Measurements from ENCODE around the gene CRAT. TPM values are rescaled to one million over a fixed set of nuclear protein-coding genes. Genes with fewer than 3 reads are reported as not detected.

CRAT gene
- total RNA-seq, 1 donor from 2014 or later: 19.0 TPM

DNA sequence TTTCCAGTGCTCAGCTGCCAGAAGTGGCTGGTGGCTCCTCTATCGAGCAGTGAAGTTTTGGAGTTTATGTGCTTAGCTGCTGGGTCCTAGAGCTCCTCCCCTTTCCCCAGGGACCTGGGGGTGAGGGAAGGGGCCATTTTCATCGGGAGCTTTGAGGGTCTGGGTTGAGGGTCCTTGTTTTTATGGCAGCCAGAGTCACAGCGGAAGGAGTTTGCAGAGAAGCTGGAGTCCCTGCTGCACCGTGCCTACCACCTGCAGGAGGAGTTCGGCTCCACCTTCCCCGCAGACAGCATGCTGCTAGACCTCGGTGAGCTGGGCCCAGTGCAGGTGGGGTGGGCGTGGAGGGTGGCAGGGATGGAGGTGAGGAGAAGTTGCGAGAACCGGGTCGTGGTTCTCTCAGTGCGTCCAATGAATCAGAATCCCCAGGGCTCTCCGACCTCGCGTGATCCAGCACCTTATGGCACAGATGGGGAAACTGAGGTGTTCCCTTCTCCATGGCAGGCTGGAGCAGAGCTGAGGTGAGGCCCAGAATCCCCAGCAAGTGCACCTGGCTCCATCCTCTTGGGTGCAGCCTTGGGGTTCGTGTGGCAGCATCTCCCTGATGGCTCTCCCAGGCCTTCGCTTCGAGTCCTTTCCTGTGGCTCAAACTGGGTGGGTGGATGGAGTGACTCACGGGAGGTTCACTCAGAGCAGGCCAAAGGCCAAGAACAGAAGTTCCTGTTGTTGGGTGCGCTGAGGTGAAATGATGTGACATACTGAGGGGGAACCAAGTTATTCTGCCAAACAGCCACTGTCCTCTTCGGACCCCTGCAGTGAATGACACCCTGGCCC is 51.4 kb downstream of the CRAT start:
- no peak for DNase-seq (ENCODE audit: low spot score, unreplicated experiment)
- peaks cover 7% of the 10 kb centered on the region for H3K36me3 Mint-ChIP-seq (ENCODE audit: insufficient read depth)
- no peaks in the 10 kb centered on the region for H3K9me3 Mint-ChIP-seq (ENCODE audit: low read depth)
- H3K27me3 Mint-ChIP-seq: no peaks in the 10 kb centered on the region
- no peaks in the 10 kb centered on the region for H3K4me1 Mint-ChIP-seq (ENCODE audit: low read depth)
- H3K27ac Mint-ChIP-seq: no peak overlapping the region
- TF ChIP-seq CTCF (IDR thresholded peaks at IDR 0.05; ENCODE audit: unreplicated experiment): no peak
- H3K4me3 Mint-ChIP-seq (ENCODE audit: low read depth): no peak overlapping the region

DNA sequence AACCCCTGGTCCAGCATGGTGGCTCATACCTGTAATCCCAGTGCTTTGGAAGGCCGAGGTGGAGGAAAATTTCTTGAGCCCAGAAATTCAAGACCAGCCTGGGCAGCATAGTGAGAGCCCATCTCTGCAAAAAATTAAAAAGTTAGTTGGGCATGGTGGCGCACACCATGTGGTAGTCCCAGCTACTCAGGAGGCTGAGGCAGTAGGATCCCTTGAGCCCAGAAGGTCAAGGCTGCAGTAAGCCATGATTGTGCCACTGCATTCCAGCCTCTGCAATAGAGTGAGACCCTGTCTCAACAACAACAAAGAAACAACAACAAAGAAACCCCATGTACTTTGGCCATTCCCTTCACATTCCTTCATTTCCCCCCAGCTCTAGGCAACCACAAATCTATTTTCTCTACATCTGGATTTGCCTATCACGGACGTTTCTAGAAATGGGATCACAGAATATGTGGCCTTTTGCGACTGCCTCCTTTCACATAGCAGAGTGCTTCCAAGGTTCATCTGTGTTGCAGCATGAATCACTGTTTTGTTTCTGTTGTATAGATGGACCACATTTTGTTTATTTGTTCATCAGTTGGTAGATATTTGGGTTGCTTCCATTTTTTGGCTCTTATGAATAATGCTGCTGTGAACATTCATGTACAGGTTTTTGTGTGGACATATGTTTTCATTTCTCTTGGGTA is 56.3 kb downstream of the CRAT start:
- Mint-ChIP-seq H3K36me3 (ENCODE audit: insufficient read depth) (peaks cover 2% of the 10 kb centered on the region), H3K27ac (peak overlapping the region; percentile 66), H3K4me1 (ENCODE audit: low read depth) (no peaks in the 10 kb centered on the region), H3K27me3 (no peaks in the 10 kb centered on the region), H3K9me3 (ENCODE audit: low read depth) (no peaks in the 10 kb centered on the region), H3K4me3 (ENCODE audit: low read depth) (no peak overlapping the region)
- TF ChIP-seq CTCF (IDR thresholded peaks at IDR 0.05; ENCODE audit: unreplicated experiment): no peak
- DNase-seq (ENCODE audit: low spot score, unreplicated experiment): no peak

- Mint-ChIP-seq H3K9me3 (ENCODE audit: low read depth) (no peaks in the 10 kb centered on the region), H3K27ac (no peak overlapping the region), H3K4me1 (ENCODE audit: low read depth) (no peaks in the 10 kb centered on the region), H3K4me3 (ENCODE audit: low read depth) (no peak overlapping the region), H3K27me3 (no peaks in the 10 kb centered on the region), H3K36me3 (ENCODE audit: insufficient read depth) (peaks cover 2% of the 10 kb centered on the region)
- TF ChIP-seq CTCF (IDR thresholded peaks at IDR 0.05; ENCODE audit: unreplicated experiment): no peak
- DNase-seq (ENCODE audit: low spot score, unreplicated experiment): no peak
Measured at GRCh38 chr9:129053020-129053419, 57.6 kb downstream of the CRAT start.

DNA sequence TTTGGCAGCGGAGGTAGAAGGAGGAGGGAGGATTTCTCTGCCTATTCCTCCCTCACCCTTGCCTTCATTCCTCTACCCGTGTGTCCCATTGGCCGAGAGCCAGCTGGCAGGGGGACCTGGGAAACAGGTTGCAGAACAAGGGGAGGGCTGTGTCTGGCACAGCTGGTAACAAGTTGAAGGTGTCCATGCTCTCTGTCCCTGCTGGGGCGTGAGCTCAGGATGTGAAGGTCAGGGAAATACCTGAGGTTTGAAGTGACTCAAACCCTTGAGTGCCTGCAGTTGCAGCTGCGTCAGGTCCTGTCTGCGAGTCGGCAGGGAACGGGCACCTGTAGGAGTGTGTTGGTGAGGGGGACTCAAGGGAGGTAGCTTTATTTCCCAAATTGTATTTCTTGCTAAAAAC is 58.0 kb downstream of the CRAT start:
- no peak overlapping the region for H3K4me3 Mint-ChIP-seq (ENCODE audit: low read depth)
- peak overlapping the region; percentile 71 for H3K27ac Mint-ChIP-seq
- no peaks in the 10 kb centered on the region for H3K4me1 Mint-ChIP-seq (ENCODE audit: low read depth)
- no peaks in the 10 kb centered on the region for H3K9me3 Mint-ChIP-seq (ENCODE audit: low read depth)
- no peak for TF ChIP-seq CTCF (IDR thresholded peaks at IDR 0.05; ENCODE audit: unreplicated experiment)
- no peak for DNase-seq (ENCODE audit: low spot score, unreplicated experiment)
- H3K27me3 Mint-ChIP-seq: no peaks in the 10 kb centered on the region
- peaks cover 4% of the 10 kb centered on the region for H3K36me3 Mint-ChIP-seq (ENCODE audit: insufficient read depth)

Other genes starting within 250 kb of the CRAT start
- 11.5 and 11.7 TPM in 2 replicates for gene KYAT1, start 228.8 kb downstream of the CRAT start, total RNA-seq
- 38.2 and 38.8 TPM in 2 replicates for gene LRRC8A, start 228.7 kb downstream of the CRAT start, total RNA-seq
- 19.9 and 21.3 TPM in 2 replicates for gene PHYHD1, start 189.8 kb downstream of the CRAT start, total RNA-seq
- gene DOLK, start 163.2 kb downstream of the CRAT start, total RNA-seq: 15.5 and 16.3 TPM in 2 replicates
- 68.3 and 74.8 TPM in 2 replicates for gene NUP188, start 163.1 kb downstream of the CRAT start, total RNA-seq
- 182 and 183 TPM in 2 replicates for gene SH3GLB2, start 82.5 kb downstream of the CRAT start, total RNA-seq
- 42.6 and 45.4 TPM in 2 replicates for gene MIGA2, start 74.2 kb downstream of the CRAT start, total RNA-seq
- gene DOLPP1, start 29.7 kb downstream of the CRAT start, total RNA-seq: 29.1 and 29.3 TPM in 2 replicates
- gene PTPA, start 622 bp upstream of the CRAT start, total RNA-seq: 135 and 145 TPM in 2 replicates
- 21.8 and 22.6 TPM in 2 replicates for gene IER5L, start 67.5 kb upstream of the CRAT start, total RNA-seq